IPS-15b (cell line): Measurements from ENCODE around the gene PRSS38.

Experiments used
- H3K27me3 ChIP-seq: one replicate; pipeline ENCODE4 v1.6.1; 2013; ENCODE audit warnings: low read length; ENCODE audit not compliant: control insufficient read depth, insufficient read depth
- H3K36me3 ChIP-seq: one replicate; pipeline ENCODE4 v1.6.1; 2013; ENCODE audit warnings: low read length; ENCODE audit not compliant: control insufficient read depth, insufficient read depth
- H3K4me1 ChIP-seq: one replicate; pipeline ENCODE4 v1.6.1; 2013; ENCODE audit warnings: mild to moderate bottlenecking, low read length; ENCODE audit not compliant: control insufficient read depth, insufficient read depth
- H3K4me3 ChIP-seq: one replicate; pipeline ENCODE4 v1.5.1; 2013; ENCODE audit warnings: low read depth, low read length
- H3K9ac ChIP-seq: one replicate; pipeline ENCODE4 v1.6.1; 2013; ENCODE audit warnings: low read depth, mild to moderate bottlenecking, low read length
- H3K9me3 ChIP-seq: one replicate; pipeline ENCODE4 v1.6.1; 2013; ENCODE audit warnings: mild to moderate bottlenecking, low read length; ENCODE audit not compliant: control insufficient read depth, insufficient read depth

The PRSS38 gene

DNA sequence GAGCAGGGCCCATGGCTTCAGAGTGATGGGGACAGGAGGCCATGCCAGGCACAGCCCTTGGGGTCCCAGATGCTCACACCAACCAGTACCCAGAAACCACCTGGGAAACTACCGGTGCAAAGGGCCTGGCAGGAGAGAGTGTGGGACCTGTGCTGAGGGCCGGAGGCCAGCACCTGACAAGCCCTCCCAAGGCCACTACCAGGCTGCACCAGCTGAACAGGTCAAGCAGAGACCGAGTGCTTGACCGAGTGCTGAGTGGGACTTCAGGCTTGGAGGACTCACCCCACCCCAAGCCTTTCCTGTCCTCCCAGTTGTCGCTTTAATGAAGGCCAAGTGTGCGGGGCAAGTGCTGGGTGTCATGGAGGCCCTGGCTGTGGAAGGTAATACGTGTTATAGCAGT is 43.7 kb upstream of the PRSS38 start:
- Histone ChIP-seq H3K36me3 (peaks cover 13% of the 10 kb centered on the region), H3K4me1 (no peaks in the 10 kb centered on the region), H3K9me3 (no peaks in the 10 kb centered on the region), H3K4me3 (no peak overlapping the region), H3K27me3 (no peaks in the 10 kb centered on the region), H3K9ac (no peak overlapping the region)

DNA sequence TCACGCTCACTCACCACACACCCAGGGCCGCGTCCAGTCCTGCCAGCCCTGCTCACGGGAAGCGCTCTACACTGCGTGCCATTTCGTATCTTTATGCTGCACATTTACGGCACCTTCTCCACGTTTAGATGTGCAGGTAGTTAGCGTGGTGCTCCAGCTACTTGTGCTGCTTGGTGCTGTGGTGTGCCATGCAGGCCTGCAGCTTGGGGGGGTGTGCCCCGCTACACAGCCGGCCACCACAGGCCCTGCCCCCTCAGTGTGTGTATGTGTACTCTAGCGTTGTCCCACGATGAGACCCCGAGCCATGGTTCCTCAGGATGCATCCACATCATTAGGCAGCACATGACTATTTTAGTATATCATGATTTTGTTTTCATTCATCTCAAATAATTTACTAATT is 41.9 kb upstream of the PRSS38 start:
- no peaks in the 10 kb centered on the region for H3K9me3 ChIP-seq
- no peaks in the 10 kb centered on the region for H3K27me3 ChIP-seq
- H3K9ac ChIP-seq, result no peak overlapping the region
- no peaks in the 10 kb centered on the region for H3K4me1 ChIP-seq
- no peak overlapping the region for H3K4me3 ChIP-seq
- peaks cover 2% of the 10 kb centered on the region for H3K36me3 ChIP-seq

DNA sequence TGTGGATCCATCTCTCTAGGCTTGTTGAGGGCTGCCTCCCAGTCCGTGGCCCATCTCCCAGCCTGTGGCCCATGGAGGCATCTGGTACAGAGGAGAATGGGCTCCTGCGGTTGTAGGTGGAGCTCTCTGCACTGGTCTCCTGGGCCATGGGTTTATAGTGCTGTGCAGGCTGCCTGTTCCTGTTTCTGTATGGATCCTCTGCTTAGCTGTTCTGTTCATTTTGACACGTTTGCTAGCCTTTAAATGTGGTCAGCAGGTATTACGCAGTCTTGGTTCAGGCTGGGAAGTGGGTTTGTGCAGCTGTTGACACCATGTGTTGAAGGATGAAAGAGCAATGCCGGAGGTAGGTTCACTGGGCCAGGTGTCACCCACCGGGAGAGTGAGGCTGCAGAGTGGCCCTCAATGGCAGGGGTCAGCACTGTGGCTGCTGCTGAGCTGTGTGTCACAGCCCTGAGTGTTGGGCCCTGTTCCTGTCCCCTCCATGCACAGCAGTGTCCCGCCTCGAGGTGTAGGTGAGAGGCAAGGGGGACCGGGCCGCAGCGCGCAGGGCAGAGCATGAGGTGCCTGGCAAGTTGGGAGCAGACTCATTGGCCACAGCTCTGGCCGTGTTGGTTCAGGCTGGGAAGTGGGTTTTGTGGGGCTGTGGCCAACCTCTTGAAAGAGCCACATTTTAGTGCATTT is 41.3 kb upstream of the PRSS38 start:
- Histone ChIP-seq H3K9ac (no peak overlapping the region), H3K4me1 (no peaks in the 10 kb centered on the region), H3K27me3 (no peaks in the 10 kb centered on the region), H3K36me3 (peaks cover 2% of the 10 kb centered on the region), H3K9me3 (no peaks in the 10 kb centered on the region), H3K4me3 (no peak overlapping the region)

DNA sequence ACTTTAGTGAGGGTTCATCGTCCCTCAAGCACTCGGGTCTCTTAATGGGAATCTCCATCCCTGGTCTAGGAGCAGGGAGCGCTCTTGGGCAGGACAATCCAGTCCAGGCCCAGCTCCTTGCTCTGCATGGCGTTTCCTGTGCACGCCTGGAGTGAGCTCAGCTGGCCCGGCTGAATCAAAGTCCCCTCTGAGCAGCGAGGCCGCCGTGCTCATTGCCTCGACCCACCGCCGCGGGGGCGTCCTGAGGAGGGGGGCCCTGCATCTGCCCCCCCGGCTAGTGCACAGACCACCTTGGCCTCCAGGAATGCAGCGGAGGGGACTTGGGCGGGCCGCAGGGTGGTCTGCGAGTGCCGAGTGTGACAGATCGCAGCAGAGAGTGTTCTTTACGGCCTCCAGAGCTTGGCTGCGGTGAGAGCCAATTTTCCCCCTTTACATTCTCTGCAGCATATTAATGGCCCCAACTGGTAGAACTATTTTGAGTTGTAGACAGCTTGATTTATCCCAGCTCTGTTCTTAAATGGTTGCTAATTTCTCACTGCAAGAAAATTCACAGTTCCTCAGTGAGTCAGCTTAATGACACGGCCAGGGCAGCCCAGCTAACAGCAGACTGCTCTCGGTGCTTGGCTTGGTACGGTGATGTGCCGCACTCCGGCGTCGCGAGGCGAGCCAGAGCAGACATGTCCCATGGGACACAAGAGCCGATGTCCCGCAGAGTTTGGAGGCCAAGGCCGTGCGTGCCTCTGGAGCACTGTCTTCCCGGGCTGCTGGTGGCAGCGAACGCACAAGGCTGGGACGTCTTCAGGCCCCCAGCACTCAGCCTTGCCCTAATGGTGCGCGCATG is 40.4 kb upstream of the PRSS38 start:
- no peaks in the 10 kb centered on the region for H3K9me3 ChIP-seq
- no peaks in the 10 kb centered on the region for H3K27me3 ChIP-seq
- H3K36me3 ChIP-seq, result peaks cover 2% of the 10 kb centered on the region
- no peaks in the 10 kb centered on the region for H3K4me1 ChIP-seq
- H3K9ac ChIP-seq, result no peak overlapping the region
- no peak overlapping the region for H3K4me3 ChIP-seq

DNA sequence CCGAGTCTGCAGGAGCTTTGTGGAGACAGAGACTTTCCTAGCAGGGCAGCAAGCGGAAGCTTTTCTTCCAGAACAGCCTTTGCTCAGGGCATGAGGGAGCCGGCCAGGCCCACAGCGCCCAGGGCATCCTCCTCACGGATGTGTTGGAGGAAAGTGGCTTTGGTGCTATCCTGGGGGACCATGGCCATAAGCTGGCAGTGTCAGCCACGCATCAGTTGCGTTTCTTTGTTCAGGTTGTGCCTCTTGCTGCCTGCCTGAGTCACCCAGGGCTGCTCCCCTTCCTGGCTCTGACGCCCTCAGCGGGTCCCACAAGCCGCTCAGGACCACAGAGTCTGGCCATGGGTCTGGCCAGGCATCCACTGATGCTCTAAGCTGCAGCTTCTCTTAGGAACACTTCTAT is 39.6 kb upstream of the PRSS38 start:
- no peak overlapping the region for H3K9ac ChIP-seq

DNA sequence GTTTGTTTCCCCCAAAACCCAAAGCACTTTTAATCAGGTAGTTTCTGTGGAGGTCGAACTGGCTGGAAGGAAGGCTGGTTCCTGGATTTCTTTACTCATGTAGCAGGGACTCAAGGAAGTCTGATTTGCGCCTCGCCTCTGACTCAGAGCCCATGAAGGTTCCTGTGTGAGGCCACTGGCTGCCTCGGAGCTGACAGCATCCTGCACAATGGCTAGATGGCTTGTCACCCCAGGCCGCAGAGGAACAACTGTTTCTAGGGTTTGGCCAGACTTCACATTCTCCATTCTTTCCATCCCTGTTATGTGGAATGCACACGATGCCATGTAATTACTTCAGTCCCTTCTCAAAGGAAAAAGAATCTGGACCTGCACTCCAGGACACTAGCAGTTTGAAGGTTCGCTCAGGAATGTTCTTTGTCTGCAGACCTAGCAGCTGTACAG is 39.1 kb upstream of the PRSS38 start:
- no peak overlapping the region for H3K9ac ChIP-seq
- H3K9me3 ChIP-seq, result no peaks in the 10 kb centered on the region
- H3K4me3 ChIP-seq, result no peak overlapping the region
- no peaks in the 10 kb centered on the region for H3K27me3 ChIP-seq
- peaks cover 2% of the 10 kb centered on the region for H3K36me3 ChIP-seq
- H3K4me1 ChIP-seq, result no peaks in the 10 kb centered on the region

More for the DNA sequence above, 39.6 kb upstream of the PRSS38 start:
- no peak overlapping the region for H3K4me3 ChIP-seq
- no peaks in the 10 kb centered on the region for H3K27me3 ChIP-seq
- no peaks in the 10 kb centered on the region for H3K9me3 ChIP-seq
- no peaks in the 10 kb centered on the region for H3K4me1 ChIP-seq
- H3K36me3 ChIP-seq, result peaks cover 2% of the 10 kb centered on the region

DNA sequence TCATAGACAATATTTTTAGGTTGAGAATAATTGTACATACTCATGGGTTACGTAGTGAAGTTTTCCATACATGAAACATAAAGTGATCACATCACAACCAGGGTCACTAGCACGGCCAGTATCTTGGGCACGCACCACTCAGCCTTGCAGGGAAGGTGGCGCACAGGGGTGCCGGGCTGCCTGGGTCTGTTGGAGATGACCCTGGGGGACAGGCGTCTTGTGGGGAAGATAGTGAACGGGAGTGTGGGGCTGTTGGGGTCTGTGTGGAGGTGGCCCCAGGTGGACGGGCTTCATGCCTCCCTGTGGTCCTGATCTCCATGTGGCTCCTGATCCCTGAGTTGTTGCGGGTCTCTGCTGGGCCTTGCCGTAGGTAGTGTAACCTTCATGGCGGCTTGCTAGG is 38.3 kb upstream of the PRSS38 start:
- Histone ChIP-seq H3K27me3 (no peaks in the 10 kb centered on the region), H3K36me3 (peaks cover 2% of the 10 kb centered on the region), H3K9ac (no peak overlapping the region), H3K4me3 (no peak overlapping the region), H3K9me3 (no peaks in the 10 kb centered on the region), H3K4me1 (no peaks in the 10 kb centered on the region)

DNA sequence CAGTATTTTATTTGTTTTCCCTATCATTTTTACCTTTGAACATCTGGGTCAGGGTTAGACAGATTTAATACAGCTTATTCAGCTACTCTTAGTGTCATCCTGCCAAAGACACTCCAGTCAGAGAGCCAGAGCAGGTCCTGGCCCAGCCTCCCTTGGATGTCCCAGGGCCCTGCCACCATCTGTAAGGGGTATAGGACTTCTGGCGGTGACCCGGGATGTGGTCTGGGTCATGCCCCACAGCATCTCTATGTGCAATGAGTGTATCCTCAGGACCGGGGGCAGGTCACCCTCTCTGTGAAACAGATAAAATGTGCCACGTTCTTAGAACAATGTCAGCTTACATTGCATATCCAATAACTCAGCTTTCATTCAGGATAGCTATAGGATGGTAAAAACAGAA is 37.8 kb upstream of the PRSS38 start:
- Histone ChIP-seq H3K4me1 (no peaks in the 10 kb centered on the region), H3K27me3 (no peaks in the 10 kb centered on the region), H3K4me3 (no peak overlapping the region), H3K9me3 (no peaks in the 10 kb centered on the region), H3K36me3 (peaks cover 2% of the 10 kb centered on the region), H3K9ac (no peak overlapping the region)

DNA sequence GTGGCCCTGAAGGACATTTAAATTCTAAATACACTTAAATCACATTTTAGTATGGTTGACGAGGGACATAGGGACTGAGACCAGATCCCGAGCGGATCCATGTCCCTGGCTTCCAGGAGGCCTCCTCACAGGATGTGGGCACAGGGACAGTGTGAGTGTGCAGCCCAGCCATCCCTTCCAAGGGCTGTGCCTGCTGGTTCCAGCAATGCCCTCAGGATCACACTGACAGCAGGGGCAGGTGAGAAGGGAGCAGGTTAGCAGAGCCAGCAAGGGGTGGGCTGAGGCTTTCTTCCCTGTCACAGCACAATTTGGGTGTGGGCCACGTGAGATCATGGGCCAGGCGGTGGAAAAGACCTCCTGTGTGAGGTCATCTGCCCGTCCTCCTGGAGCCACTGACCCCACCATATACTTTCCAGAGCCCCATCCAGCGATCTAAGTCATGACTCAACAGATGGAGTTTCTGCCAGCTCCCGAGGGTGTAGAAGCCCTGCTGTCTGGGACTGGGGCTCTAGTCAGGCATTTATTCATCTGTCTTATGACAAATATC is 37.0 kb upstream of the PRSS38 start:
- Histone ChIP-seq H3K4me1 (no peaks in the 10 kb centered on the region), H3K4me3 (no peak overlapping the region), H3K36me3 (peaks cover 2% of the 10 kb centered on the region), H3K9ac (no peak overlapping the region), H3K27me3 (no peaks in the 10 kb centered on the region), H3K9me3 (no peaks in the 10 kb centered on the region)

DNA sequence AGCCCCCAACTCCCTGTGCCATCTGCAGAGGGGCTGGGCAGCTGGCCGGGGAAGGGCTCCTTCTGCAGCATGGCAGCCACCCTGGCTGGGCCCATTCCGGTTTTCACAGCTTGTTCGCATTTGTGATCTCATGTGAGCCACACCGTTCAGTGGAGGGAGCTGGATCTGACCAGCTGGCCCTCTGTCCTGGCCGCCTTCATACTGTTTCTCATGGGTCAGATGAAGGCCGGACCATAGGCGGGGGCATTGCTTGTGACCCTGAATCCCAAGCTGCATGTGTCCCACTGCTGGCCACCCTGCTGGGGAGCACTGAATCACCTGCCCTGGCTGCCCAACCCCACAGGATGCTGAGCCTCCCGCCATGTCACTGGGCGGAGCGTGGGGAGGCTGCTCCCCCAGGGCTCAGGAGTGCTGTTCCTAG is 36.4 kb upstream of the PRSS38 start:
- H3K4me1 ChIP-seq, result no peaks in the 10 kb centered on the region
- H3K4me3 ChIP-seq, result no peak overlapping the region
- peaks cover 2% of the 10 kb centered on the region for H3K36me3 ChIP-seq
- no peak overlapping the region for H3K9ac ChIP-seq
- H3K27me3 ChIP-seq, result no peaks in the 10 kb centered on the region
- no peaks in the 10 kb centered on the region for H3K9me3 ChIP-seq

DNA sequence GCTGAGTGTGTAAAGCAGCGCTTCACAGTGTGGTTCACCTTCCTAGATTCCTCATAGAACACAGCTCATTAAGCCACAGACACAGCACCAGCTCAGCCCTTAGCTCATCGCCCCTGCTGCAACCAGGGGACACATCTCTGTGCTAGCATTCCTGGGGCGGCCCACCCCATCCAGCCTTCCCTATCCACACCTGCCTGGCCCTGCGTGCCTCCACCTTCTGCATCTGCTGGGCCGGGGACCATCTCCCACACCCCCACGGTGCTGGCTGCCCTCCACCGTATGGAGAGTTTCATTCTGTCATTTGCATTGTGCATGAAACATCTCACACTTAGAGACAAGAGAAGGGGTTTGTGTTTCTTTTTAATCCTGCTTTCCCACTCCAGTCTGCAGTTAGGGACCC is 35.8 kb upstream of the PRSS38 start:
- Histone ChIP-seq H3K9me3 (no peaks in the 10 kb centered on the region), H3K36me3 (peaks cover 2% of the 10 kb centered on the region), H3K4me3 (no peak overlapping the region), H3K27me3 (no peaks in the 10 kb centered on the region), H3K9ac (no peak overlapping the region), H3K4me1 (no peaks in the 10 kb centered on the region)
